ENCODE results near the gene ZNF284.

ZNF284 gene

GRCh38 chr19:44071824-44072542 is at the start of gene ZNF284:
Gene ZNF284 (plus strand): TSS chr19:44072159. CDS start chr19:44076390, 4,231 bp downstream.
- peak; percentile 96 for DNase-seq (ENCODE audit: low spot score)

GRCh38 chr19:44024900-44025216 is 47.1 kb upstream of the ZNF284 start:
- no peak for DNase-seq (ENCODE audit: low spot score)

GRCh38 chr19:44025217-44025936 is 46.6 kb upstream of the ZNF284 start, which contains the start of gene ZNF222:
Gene ZNF222 (plus strand): TSS chr19:44025379. CDS start chr19:44025437, 58 bp downstream.
- peak; percentile 91 for DNase-seq (ENCODE audit: low spot score)

- no peak for DNase-seq (ENCODE audit: low spot score)
These were observed 45.3 kb upstream of the ZNF284 start for GRCh38 chr19:44026622-44027021.

GRCh38 chr19:44032001-44032610 is 39.9 kb upstream of the ZNF284 start:
- DNase-seq (ENCODE audit: low spot score): no peak

GRCh38 chr19:44042147-44042546 is 29.8 kb upstream of the ZNF284 start:
- no peak for DNase-seq (ENCODE audit: low spot score)

- peak; percentile 41 for DNase-seq (ENCODE audit: low spot score)
These were observed 21.0 kb upstream of the ZNF284 start for GRCh38 chr19:44050740-44051649.

GRCh38 chr19:44051650-44052402 is 20.1 kb upstream of the ZNF284 start, which contains the start of gene ZNF223:
Gene ZNF223 (plus strand): TSS chr19:44052036. CDS start chr19:44055177, 3,141 bp downstream.
- DNase-seq (ENCODE audit: low spot score): peak; percentile 98

- DNase-seq (ENCODE audit: low spot score): no peak
These were observed 16.1 kb upstream of the ZNF284 start for GRCh38 chr19:44055870-44056269.

- DNase-seq (ENCODE audit: low spot score): no peak
These were observed 12.7 kb upstream of the ZNF284 start for GRCh38 chr19:44059229-44059628.

- no peak for DNase-seq (ENCODE audit: low spot score)
These were observed 10.9 kb upstream of the ZNF284 start for GRCh38 chr19:44061038-44061437.

- DNase-seq (ENCODE audit: low spot score): no peak
These were observed 5.7 kb upstream of the ZNF284 start for GRCh38 chr19:44066305-44066704.

- no peak for DNase-seq (ENCODE audit: low spot score)
These were observed 2.5 kb upstream of the ZNF284 start for GRCh38 chr19:44069415-44069814.

GRCh38 chr19:44072543-44073401 is 813 bp downstream of the ZNF284 start:
- DNase-seq (ENCODE audit: low spot score): peak; percentile 12

- DNase-seq (ENCODE audit: low spot score): no peak
These were observed 4.4 kb downstream of the ZNF284 start for GRCh38 chr19:44076325-44076724.

- DNase-seq (ENCODE audit: low spot score): no peak
These were observed 20.1 kb downstream of the ZNF284 start for GRCh38 chr19:44092108-44092507.

- peak; percentile 97 for DNase-seq (ENCODE audit: low spot score)
These were observed 22.2 kb downstream of the ZNF284 start, which contains the start of gene ZNF224 for GRCh38 chr19:44093931-44094765. Gene ZNF224 (plus strand): TSS chr19:44094361. CDS start chr19:44097874, 3,513 bp downstream.

- no peak for DNase-seq (ENCODE audit: low spot score)
These were observed 35.8 kb downstream of the ZNF284 start for GRCh38 chr19:44107751-44108150.

GRCh38 chr19:44109458-44109857 is 37.5 kb downstream of the ZNF284 start:
- no peak for DNase-seq (ENCODE audit: low spot score)

Data from cerebellar cortex (tissue), 1 donor.